H1 (cell line): ENCODE results near the gene MRPS34. TPM values are rescaled to one million over a fixed set of nuclear protein-coding genes. Genes with fewer than 3 reads are reported as not detected.

ENCODE experiments used
- BCL11A ChIP-seq, 2 experiments: IDR thresholded peaks; one replicate each; pipeline ENCODE4 v1.6.1; 2011; ENCODE audit warnings: low read depth in 2 of 2, low read length in 2 of 2, mild to moderate bottlenecking in 2 of 2
- CBX8 ChIP-seq: fragments of 300-800, 300-1000 bp; sonication (generic); IDR thresholded peaks from 2 replicates; pipeline ENCODE4 v1.7.1; 2016; ENCODE audit warnings: low read depth, low read length, borderline replicate concordance
- POLR2A ChIP-seq, 2 experiments: IDR thresholded peaks; 1 replicate in 1 of 2; 2 replicates in 1 of 2; pipeline ENCODE4 v1.6.1; 2011; ENCODE audit warnings: low read depth in 2 of 2, low read length in 2 of 2, mild to moderate bottlenecking in 2 of 2; ENCODE audit errors: control extremely low read depth in 1 of 2
- POLR2AphosphoS5 ChIP-seq: IDR thresholded peaks from 2 replicates; pipeline ENCODE4 v1.6.1; 2011; ENCODE audit warnings: low read depth, low read length
- POU5F1 ChIP-seq: IDR thresholded peaks from 2 replicates; pipeline ENCODE4 v1.6.1; 2011; ENCODE audit warnings: low read depth, mild to moderate bottlenecking, low read length, moderate library complexity
- polyA plus RNA-seq, 7 experiments: library from polyadenylated mRNA; depleted of rRNA in 3 of 7; stranded (reverse) in 5 of 7; unstranded in 2 of 7; fragments of >200 nt in 5 of 7; fragments of 200-250 nt in 2 of 7; gene quantifications; 1 replicate in 5 of 7; 2 replicates in 1 of 7; 4 replicates in 1 of 7; pipeline versions ENCODE4 v1.2.1 to v1.2.3, GENCODE V29; 2011 to 2013; ENCODE audit warnings: missing spikeins in 2 of 7, mixed read lengths in 2 of 7
- total RNA-seq: library from RNA; stranded (reverse); fragmentation: NEBNext Ultra II Directional; extraction: Animal tissue kit (Norgen Biotek cat#: 25700); gene quantifications from 2 replicates; pipeline ENCODE4 v1.2.1, GENCODE V29; 2021

Gene MRPS34
- total and polyA plus RNA-seq, 2 of the 8 experiments (the other 6 are each of a cell fraction or from before 2014, with no cell fraction given): 168 to 252 TPM

GRCh38 chr16:1779741-1780676 is 7.1 kb upstream of the MRPS34 start (continued):
- TF ChIP-seq POLR2A (IDR thresholded peaks at IDR 0.05; ENCODE audit: control extremely low read depth in 1 of 2, low read depth in 2 of 2, low read length in 2 of 2) (0 out of 3 replicates have a peak, but pooled peaks of 1 of the 2 experiments have one; percentile 27), POLR2AphosphoS5 (peak; percentile 66), CBX8 (no peak), BCL11A (IDR thresholded peaks at IDR 0.05; ENCODE audit: low read depth in 2 of 2, low read length in 2 of 2) (no peak), POU5F1 (no peak)
- TF ChIP-seq, all 59 proteins: peak for 2
